Breast epithelium (tissue), 4 donors: ENCODE measurements around the gene LRGUK. TPM values are rescaled to one million over a fixed set of nuclear protein-coding genes. Genes with fewer than 3 reads are reported as not detected.
A peak's percentile ranks its signal among the peaks of the same experiment; 100 is the strongest.

Experiments
- DNase-seq, 2 donors: peaks; one replicate each; pipeline ENCODE4 v3.0.0-alpha.2; 2019; ENCODE audit warnings: low spot score in 2 of 2
- H3K27ac ChIP-seq, 2 donors: fragments of 200-600 bp; sonication (generic) in 1 of 2; one replicate each; pipeline ENCODE4 v1.5.1; 2016 to 2019; ENCODE audit warnings: mild to moderate bottlenecking in 1 of 2
- H3K27me3 ChIP-seq, 2 donors: fragments of 200-600 bp; sonication (generic) in 1 of 2; one replicate each; pipeline versions ENCODE4 v1.5.1 to v1.6.0; 2017 to 2019; ENCODE audit warnings: control low read depth in 1 of 2, mild to moderate bottlenecking in 1 of 2
- H3K36me3 ChIP-seq: fragments of 200-600 bp; one replicate; pipeline ENCODE4 v1.5.1; 2019
- H3K4me1 ChIP-seq, 2 donors: fragments of 200-600 bp; sonication (generic); one replicate each; pipeline ENCODE4 v1.5.1; 2016 to 2019; ENCODE audit warnings: control low read depth in 1 of 2
- H3K4me3 ChIP-seq, 3 donors: fragments of 200-600 bp; sonication (generic); 1 replicate in 2 of 3; 2 replicates in 1 of 3; pipeline ENCODE4 v1.5.1; 2016 to 2019; ENCODE audit warnings: mild to moderate bottlenecking in 3 of 3, moderate library complexity in 2 of 3
- H3K9me3 ChIP-seq, 2 donors: fragments of 200-600 bp; sonication (generic) in 1 of 2; one replicate each; pipeline ENCODE4 v1.5.1; 2016 to 2019; ENCODE audit warnings: control low read depth in 1 of 2
- POLR2A ChIP-seq: fragments of 450-650 bp; IDR thresholded peaks from one replicate; pipeline ENCODE4 v1.6.1; 2016; ENCODE audit warnings: antibody characterized with exemption, mild to moderate bottlenecking, moderate library complexity
- POLR2AphosphoS5 ChIP-seq, 3 donors: sonication (generic); formaldehyde crosslinking; IDR thresholded peaks; one replicate each; pipeline ENCODE4 v1.6.1; 2017; ENCODE audit warnings: antibody characterized with exemption in 3 of 3
- intact Hi-C: fragments of 100-400 bp; cut with DNase I; formaldehyde crosslinking; loops from one replicate; pipeline ENCODE4 v1.15.1; 2023; ENCODE audit warnings: low total_unique reads
- total RNA-seq, 3 donors: library from RNA; depleted of rRNA; stranded (reverse); fragments of >200 nt; gene quantifications; one replicate each; pipeline ENCODE4 v1.1.0, GENCODE V29; 2016
- TF ChIP-seq, protein P1 (sequence below), 3 donors: fragments of 450-650 bp; IDR thresholded peaks; one replicate each; pipeline ENCODE4 v1.5.1; 2016 to 2017; ENCODE audit warnings: antibody characterized with exemption in 3 of 3, mild to moderate bottlenecking in 3 of 3, moderate library complexity in 3 of 3

The LRGUK gene
- total RNA-seq, 3 donors from 2014 or later, result 0.96 to 2.6 (median 1.6) TPM

DNA sequence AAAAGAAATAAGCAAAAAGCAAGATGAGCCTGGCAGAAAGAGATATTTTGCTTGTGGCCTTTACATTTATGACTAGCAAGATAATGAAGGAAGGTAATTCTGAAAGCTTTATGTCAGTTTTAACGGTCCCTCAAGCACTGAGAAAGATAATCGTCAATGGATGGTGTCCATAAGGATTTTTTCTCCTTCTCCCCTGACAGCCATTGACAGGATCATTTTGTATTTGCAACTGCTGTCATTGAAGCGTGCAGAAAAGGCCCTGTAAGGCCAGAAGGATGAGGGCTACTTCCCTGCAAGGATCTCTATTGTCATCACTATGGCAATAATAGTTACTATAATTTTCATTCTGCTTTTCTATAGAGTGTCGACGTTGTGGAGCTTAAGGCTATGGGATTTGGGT is 994 bp upstream of the LRGUK start:
- Histone ChIP-seq H3K4me1 (no peaks in the 10 kb centered on the region), H3K27ac (no peak overlapping the region), H3K36me3 (no peaks in the 10 kb centered on the region), H3K9me3 (no peaks in the 10 kb centered on the region), H3K4me3 (no peak overlapping the region), H3K27me3 (no peaks in the 10 kb centered on the region)
- intact Hi-C loops, result no loop called here
- no peak for TF ChIP-seq POLR2AphosphoS5 (IDR thresholded peaks at IDR 0.05)
- TF ChIP-seq, protein P1, sequence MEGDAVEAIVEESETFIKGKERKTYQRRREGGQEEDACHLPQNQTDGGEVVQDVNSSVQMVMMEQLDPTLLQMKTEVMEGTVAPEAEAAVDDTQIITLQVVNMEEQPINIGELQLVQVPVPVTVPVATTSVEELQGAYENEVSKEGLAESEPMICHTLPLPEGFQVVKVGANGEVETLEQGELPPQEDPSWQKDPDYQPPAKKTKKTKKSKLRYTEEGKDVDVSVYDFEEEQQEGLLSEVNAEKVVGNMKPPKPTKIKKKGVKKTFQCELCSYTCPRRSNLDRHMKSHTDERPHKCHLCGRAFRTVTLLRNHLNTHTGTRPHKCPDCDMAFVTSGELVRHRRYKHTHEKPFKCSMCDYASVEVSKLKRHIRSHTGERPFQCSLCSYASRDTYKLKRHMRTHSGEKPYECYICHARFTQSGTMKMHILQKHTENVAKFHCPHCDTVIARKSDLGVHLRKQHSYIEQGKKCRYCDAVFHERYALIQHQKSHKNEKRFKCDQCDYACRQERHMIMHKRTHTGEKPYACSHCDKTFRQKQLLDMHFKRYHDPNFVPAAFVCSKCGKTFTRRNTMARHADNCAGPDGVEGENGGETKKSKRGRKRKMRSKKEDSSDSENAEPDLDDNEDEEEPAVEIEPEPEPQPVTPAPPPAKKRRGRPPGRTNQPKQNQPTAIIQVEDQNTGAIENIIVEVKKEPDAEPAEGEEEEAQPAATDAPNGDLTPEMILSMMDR (IDR thresholded peaks at IDR 0.05), result no peak
- no peak for DNase-seq

- intact Hi-C loops, result no loop called here
- Histone ChIP-seq H3K4me1 (no peaks in the 10 kb centered on the region), H3K36me3 (no peaks in the 10 kb centered on the region), H3K27me3 (no peaks in the 10 kb centered on the region), H3K27ac (no peak overlapping the region), H3K4me3 (peak overlapping the region; percentile 48 to 78 (median 66)), H3K9me3 (no peaks in the 10 kb centered on the region)
- DNase-seq, result no peak
- TF ChIP-seq, protein P1 (IDR thresholded peaks at IDR 0.05), result no peak
- TF ChIP-seq POLR2A, result no peak
- TF ChIP-seq POLR2AphosphoS5 (IDR thresholded peaks at IDR 0.05), result no peak
Measured at GRCh38 chr7:134126596-134126965, 559 bp upstream of the LRGUK start.

GRCh38 chr7:134128829-134129228 is 1.7 kb downstream of the LRGUK start:
- Histone ChIP-seq H3K36me3 (no peaks in the 10 kb centered on the region), H3K27me3 (no peaks in the 10 kb centered on the region), H3K4me3 (no peak overlapping the region), H3K27ac (no peak overlapping the region), H3K9me3 (no peaks in the 10 kb centered on the region), H3K4me1 (no peaks in the 10 kb centered on the region)
- TF ChIP-seq POLR2A, result no peak
- TF ChIP-seq, protein P1 (IDR thresholded peaks at IDR 0.05), result no peak
- no peak for TF ChIP-seq POLR2AphosphoS5 (IDR thresholded peaks at IDR 0.05)
- intact Hi-C loops, result no loop called here
- DNase-seq, result no peak

GRCh38 chr7:134129856-134130523 is 2.9 kb downstream of the LRGUK start:
- H3K36me3 ChIP-seq, result no peaks in the 10 kb centered on the region
- H3K27me3 ChIP-seq, result no peaks in the 10 kb centered on the region
- intact Hi-C loops, result no loop called here
- no peak overlapping the region for H3K27ac ChIP-seq
- TF ChIP-seq POLR2A (no peak), POLR2AphosphoS5 (IDR thresholded peaks at IDR 0.05) (no peak)
- TF ChIP-seq, protein P1 (IDR thresholded peaks at IDR 0.05), result no peak
- H3K9me3 ChIP-seq, result no peaks in the 10 kb centered on the region
- DNase-seq, result no peak
- H3K4me1 ChIP-seq, result no peaks in the 10 kb centered on the region
- no peak overlapping the region for H3K4me3 ChIP-seq

- H3K27ac ChIP-seq, result no peak overlapping the region
- H3K36me3 ChIP-seq, result no peaks in the 10 kb centered on the region
- H3K9me3 ChIP-seq, result no peaks in the 10 kb centered on the region
- H3K4me3 ChIP-seq, result no peak overlapping the region
- no peak for TF ChIP-seq POLR2AphosphoS5 (IDR thresholded peaks at IDR 0.05)
- TF ChIP-seq POLR2A, result no peak
- TF ChIP-seq, protein P1 (IDR thresholded peaks at IDR 0.05), result no peak
- intact Hi-C loops, result no loop called here
- no peak for DNase-seq
- no peaks in the 10 kb centered on the region for H3K4me1 ChIP-seq
- H3K27me3 ChIP-seq, result no peaks in the 10 kb centered on the region
Measured at GRCh38 chr7:134134004-134134403, 6.9 kb downstream of the LRGUK start.
